Neural cell (in vitro differentiated cells): Measurements from ENCODE around the gene TNS3. TPM values are rescaled to one million over a fixed set of nuclear protein-coding genes. Genes with fewer than 3 reads are reported as not detected.

ENCODE experiments used
- H2AFZ ChIP-seq: fragments of 200-600, 300-800 bp; sonication (generic), shearing (Covaris generic); 2 replicates; pipeline ENCODE4 v1.6.0; 2014; ENCODE audit warnings: low read depth, mild to moderate bottlenecking, antibody characterized with exemption, low read length, moderate library complexity
- H3F3A ChIP-seq: fragments of 200-600 bp; shearing (Covaris generic); 2 replicates; pipeline ENCODE4 v1.6.1; 2016; ENCODE audit warnings: mild to moderate bottlenecking, moderate library complexity, mixed read lengths, antibody characterized with exemption, low read length; ENCODE audit not compliant: insufficient read depth, poor library complexity, severe bottlenecking
- H3K27ac ChIP-seq: fragments of 200-600, 300-800 bp; sonication (generic), shearing (Covaris generic); 2 replicates; pipeline ENCODE4 v1.5.1; 2014; ENCODE audit warnings: mild to moderate bottlenecking, low read length, moderate library complexity
- H3K27me3 ChIP-seq: fragments of 300-800, 200-600 bp; sonication (generic), shearing (Covaris generic); 2 replicates; pipeline ENCODE4 v1.6.0; 2014; ENCODE audit warnings: mild to moderate bottlenecking, low read depth, low read length, moderate library complexity; ENCODE audit not compliant: insufficient read depth
- H3K36me3 ChIP-seq: fragments of 300-800, 200-600 bp; sonication (generic), shearing (Covaris generic); 2 replicates; pipeline ENCODE4 v1.5.1; 2014; ENCODE audit warnings: mild to moderate bottlenecking, antibody characterized with exemption, low read length, moderate library complexity; ENCODE audit not compliant: insufficient read depth
- H3K4me2 ChIP-seq: fragments of 300-800, 200-600 bp; sonication (generic), shearing (Covaris generic); 2 replicates; pipeline ENCODE4 v1.6.0; 2014; ENCODE audit warnings: mild to moderate bottlenecking, low read length
- H3K4me3 ChIP-seq: fragments of 300-800, 200-600 bp; sonication (generic), shearing (Covaris generic); 2 replicates; pipeline ENCODE4 v1.5.1; 2014; ENCODE audit warnings: mild to moderate bottlenecking, low read length, moderate library complexity
- H3K79me2 ChIP-seq: fragments of 200-600 bp; shearing (Covaris generic); replicated peaks from 2 replicates; pipeline ENCODE4 v1.6.0; 2014; ENCODE audit warnings: mild to moderate bottlenecking, low read length, moderate library complexity; ENCODE audit not compliant: insufficient read depth
- H3K9ac ChIP-seq: fragments of 300-800, 200-600 bp; sonication (generic), shearing (Covaris generic); 2 replicates; pipeline ENCODE4 v1.6.1; 2016; ENCODE audit warnings: mild to moderate bottlenecking, low read length, mixed read lengths
- H3K9me2 ChIP-seq: fragments of 200-600 bp; shearing (Covaris generic); 2 replicates; pipeline ENCODE4 v1.6.1; 2016; ENCODE audit warnings: mild to moderate bottlenecking, low read length, mixed read lengths; ENCODE audit not compliant: insufficient read depth
- H3K9me3 ChIP-seq: fragments of 200-600, 300-800 bp; sonication (generic), shearing (Covaris generic); 2 replicates; pipeline ENCODE4 v1.6.1; 2016; ENCODE audit warnings: mild to moderate bottlenecking, mixed run types, low read length, moderate library complexity, mixed read lengths
- H4K20me1 ChIP-seq: fragments of 200-600 bp; shearing (Covaris generic); 2 replicates; pipeline ENCODE4 v1.6.1; 2016; ENCODE audit warnings: mild to moderate bottlenecking, mixed run types; ENCODE audit not compliant: insufficient read depth
- EP300 ChIP-seq: fragments of 450-650 bp; conservative IDR thresholded peaks from 2 replicates; pipeline ENCODE4 v1.6.1; 2014; ENCODE audit warnings: antibody characterized with exemption, mild to moderate bottlenecking, moderate library complexity; ENCODE audit not compliant: poor library complexity, severe bottlenecking
- EZH2 ChIP-seq: fragments of 200-600, 300-800 bp; shearing (Covaris generic), sonication (generic); IDR thresholded peaks from 2 replicates; pipeline ENCODE4 v1.6.1; 2014; ENCODE audit warnings: antibody characterized with exemption, low read length, borderline replicate concordance, mild to moderate bottlenecking; ENCODE audit not compliant: insufficient read depth, poor library complexity, severe bottlenecking
- MXI1 ChIP-seq: fragments of 450-650 bp; conservative IDR thresholded peaks from 2 replicates; pipeline ENCODE4 v1.6.1; 2014; ENCODE audit warnings: antibody characterized with exemption, mild to moderate bottlenecking; ENCODE audit not compliant: poor library complexity, severe bottlenecking
- POLR2AphosphoS5 ChIP-seq: IDR thresholded peaks from 2 replicates; pipeline ENCODE4 v1.6.1; 2012
- RAD21 ChIP-seq: fragments of 450-650 bp; conservative IDR thresholded peaks from 2 replicates; pipeline ENCODE4 v1.6.1; 2014; ENCODE audit warnings: antibody characterized with exemption, mild to moderate bottlenecking, moderate library complexity
- REST ChIP-seq: IDR thresholded peaks from 2 replicates; pipeline ENCODE4 v1.6.1; 2012; ENCODE audit warnings: borderline replicate concordance
- SMC3 ChIP-seq: fragments of 450-650 bp; conservative IDR thresholded peaks from 2 replicates; pipeline ENCODE4 v1.6.1; 2014; ENCODE audit warnings: antibody characterized with exemption, mild to moderate bottlenecking, moderate library complexity; ENCODE audit not compliant: poor library complexity
- TAF1 ChIP-seq: IDR thresholded peaks from 2 replicates; pipeline ENCODE4 v1.6.1; 2012; ENCODE audit warnings: low read depth
- polyA plus RNA-seq: library from polyadenylated mRNA; depleted of rRNA; stranded (reverse); fragments of >200 nt; gene quantifications from 2 replicates; pipeline ENCODE4 v1.2.3, GENCODE V29; 2014
- TF ChIP-seq, protein P1 (sequence below): fragments of 450-650 bp; IDR thresholded peaks from 2 replicates; pipeline ENCODE4 v1.5.1; 2014; ENCODE audit warnings: antibody characterized with exemption, mild to moderate bottlenecking, moderate library complexity; ENCODE audit not compliant: poor library complexity, severe bottlenecking

The TNS3 gene
- polyA plus RNA-seq, 1 donor from 2014 or later: 0.58 TPM

- H3K9me3 ChIP-seq: no peaks in the 10 kb centered on the region
- no peak for TF ChIP-seq MXI1
- TF ChIP-seq REST: no peak
- TF ChIP-seq SMC3: no peak
- no peak for TF ChIP-seq RAD21
- no peak for TF ChIP-seq POLR2AphosphoS5
- TF ChIP-seq EZH2: no peak
- no peak for TF ChIP-seq EP300
- TF ChIP-seq TAF1: no peak
- TF ChIP-seq, protein P1, sequence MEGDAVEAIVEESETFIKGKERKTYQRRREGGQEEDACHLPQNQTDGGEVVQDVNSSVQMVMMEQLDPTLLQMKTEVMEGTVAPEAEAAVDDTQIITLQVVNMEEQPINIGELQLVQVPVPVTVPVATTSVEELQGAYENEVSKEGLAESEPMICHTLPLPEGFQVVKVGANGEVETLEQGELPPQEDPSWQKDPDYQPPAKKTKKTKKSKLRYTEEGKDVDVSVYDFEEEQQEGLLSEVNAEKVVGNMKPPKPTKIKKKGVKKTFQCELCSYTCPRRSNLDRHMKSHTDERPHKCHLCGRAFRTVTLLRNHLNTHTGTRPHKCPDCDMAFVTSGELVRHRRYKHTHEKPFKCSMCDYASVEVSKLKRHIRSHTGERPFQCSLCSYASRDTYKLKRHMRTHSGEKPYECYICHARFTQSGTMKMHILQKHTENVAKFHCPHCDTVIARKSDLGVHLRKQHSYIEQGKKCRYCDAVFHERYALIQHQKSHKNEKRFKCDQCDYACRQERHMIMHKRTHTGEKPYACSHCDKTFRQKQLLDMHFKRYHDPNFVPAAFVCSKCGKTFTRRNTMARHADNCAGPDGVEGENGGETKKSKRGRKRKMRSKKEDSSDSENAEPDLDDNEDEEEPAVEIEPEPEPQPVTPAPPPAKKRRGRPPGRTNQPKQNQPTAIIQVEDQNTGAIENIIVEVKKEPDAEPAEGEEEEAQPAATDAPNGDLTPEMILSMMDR: no peak
- H3K79me2 ChIP-seq: no peaks in the 10 kb centered on the region
- H3K9ac ChIP-seq: no peak overlapping the region
- no peak overlapping the region for H3K4me3 ChIP-seq
- H3K36me3 ChIP-seq: no peaks in the 10 kb centered on the region
- no peak overlapping the region for H2AFZ ChIP-seq
- H4K20me1 ChIP-seq: no peaks in the 10 kb centered on the region
- H3K4me2 ChIP-seq: no peak overlapping the region
- H3K27ac ChIP-seq: no peak overlapping the region
- H3K27me3 ChIP-seq: no peaks in the 10 kb centered on the region
- H3K9me2 ChIP-seq: no peaks in the 10 kb centered on the region
- H3F3A ChIP-seq: no peaks in the 10 kb centered on the region
Measured at GRCh38 chr7:47328392-47329319, 253.3 kb downstream of the TNS3 start.

GRCh38 chr7:47327698-47328391 is 254.1 kb downstream of the TNS3 start:
- TF ChIP-seq TAF1 (no peak), EP300 (no peak), EZH2 (no peak), REST (no peak), RAD21 (no peak), POLR2AphosphoS5 (no peak), SMC3 (no peak), MXI1 (no peak)
- TF ChIP-seq, protein P1: no peak
- H3K9ac ChIP-seq: no peak overlapping the region
- H3K27ac ChIP-seq: no peak overlapping the region
- H3F3A ChIP-seq: no peaks in the 10 kb centered on the region
- H3K4me2 ChIP-seq: no peak overlapping the region
- no peaks in the 10 kb centered on the region for H3K36me3 ChIP-seq
- H2AFZ ChIP-seq: no peak overlapping the region
- no peaks in the 10 kb centered on the region for H3K9me3 ChIP-seq
- no peak overlapping the region for H3K4me3 ChIP-seq
- H3K79me2 ChIP-seq: no peaks in the 10 kb centered on the region
- no peaks in the 10 kb centered on the region for H4K20me1 ChIP-seq
- H3K27me3 ChIP-seq: no peaks in the 10 kb centered on the region
- no peaks in the 10 kb centered on the region for H3K9me2 ChIP-seq
